ENCODE results near the gene HS3ST4. TPM values are rescaled to one million over a fixed set of nuclear protein-coding genes. Genes with fewer than 3 reads are reported as not detected.

The HS3ST4 gene
- total RNA-seq, 1 experiment from 2014 or later: not detected

DNA sequence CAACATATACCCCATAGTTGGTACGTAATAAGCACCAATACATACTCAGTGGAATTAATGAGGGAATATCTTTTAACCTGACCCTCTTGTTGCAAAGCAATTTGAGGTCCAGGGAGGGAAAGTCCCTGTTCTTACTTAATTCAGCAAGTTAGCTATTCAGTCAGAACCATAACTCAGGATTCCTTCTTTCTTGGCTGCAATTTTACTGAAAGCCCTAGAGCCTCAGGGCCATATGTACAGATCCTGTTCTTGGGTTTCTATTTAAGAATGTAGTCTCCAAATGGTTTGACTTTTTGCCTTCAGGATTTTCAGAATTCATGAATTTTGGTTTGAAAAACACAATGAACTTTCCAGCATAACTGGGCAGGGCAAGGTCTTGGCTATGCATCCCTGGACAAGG, 436.5 kb downstream of the HS3ST4 start:
- Mint-ChIP-seq H3K4me1 (ENCODE audit: insufficient read depth, unreplicated experiment) (no peaks in the 10 kb centered on the region), H3K4me3 (ENCODE audit: unreplicated experiment) (no peak overlapping the region), H3K9me3 (ENCODE audit: unreplicated experiment) (peaks cover 46% of the 10 kb centered on the region), H3K27me3 (ENCODE audit: insufficient read depth, unreplicated experiment) (no peaks in the 10 kb centered on the region), H3K27ac (ENCODE audit: low read depth, unreplicated experiment) (no peak overlapping the region), H3K36me3 (ENCODE audit: insufficient read depth, unreplicated experiment) (no peaks in the 10 kb centered on the region)
- TF ChIP-seq, protein P1, sequence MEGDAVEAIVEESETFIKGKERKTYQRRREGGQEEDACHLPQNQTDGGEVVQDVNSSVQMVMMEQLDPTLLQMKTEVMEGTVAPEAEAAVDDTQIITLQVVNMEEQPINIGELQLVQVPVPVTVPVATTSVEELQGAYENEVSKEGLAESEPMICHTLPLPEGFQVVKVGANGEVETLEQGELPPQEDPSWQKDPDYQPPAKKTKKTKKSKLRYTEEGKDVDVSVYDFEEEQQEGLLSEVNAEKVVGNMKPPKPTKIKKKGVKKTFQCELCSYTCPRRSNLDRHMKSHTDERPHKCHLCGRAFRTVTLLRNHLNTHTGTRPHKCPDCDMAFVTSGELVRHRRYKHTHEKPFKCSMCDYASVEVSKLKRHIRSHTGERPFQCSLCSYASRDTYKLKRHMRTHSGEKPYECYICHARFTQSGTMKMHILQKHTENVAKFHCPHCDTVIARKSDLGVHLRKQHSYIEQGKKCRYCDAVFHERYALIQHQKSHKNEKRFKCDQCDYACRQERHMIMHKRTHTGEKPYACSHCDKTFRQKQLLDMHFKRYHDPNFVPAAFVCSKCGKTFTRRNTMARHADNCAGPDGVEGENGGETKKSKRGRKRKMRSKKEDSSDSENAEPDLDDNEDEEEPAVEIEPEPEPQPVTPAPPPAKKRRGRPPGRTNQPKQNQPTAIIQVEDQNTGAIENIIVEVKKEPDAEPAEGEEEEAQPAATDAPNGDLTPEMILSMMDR (IDR thresholded peaks at IDR 0.05; ENCODE audit: unreplicated experiment): no peak
- intact Hi-C loops (cut with micrococcal nuclease): no loop called here
- BruUV-seq (replicated peaks): no TSS peak
- ChIA-PET POLR2A (no interaction called here), CTCF (no interaction called here)
- no peak for DNase-seq (ENCODE audit: unreplicated experiment)

DNA sequence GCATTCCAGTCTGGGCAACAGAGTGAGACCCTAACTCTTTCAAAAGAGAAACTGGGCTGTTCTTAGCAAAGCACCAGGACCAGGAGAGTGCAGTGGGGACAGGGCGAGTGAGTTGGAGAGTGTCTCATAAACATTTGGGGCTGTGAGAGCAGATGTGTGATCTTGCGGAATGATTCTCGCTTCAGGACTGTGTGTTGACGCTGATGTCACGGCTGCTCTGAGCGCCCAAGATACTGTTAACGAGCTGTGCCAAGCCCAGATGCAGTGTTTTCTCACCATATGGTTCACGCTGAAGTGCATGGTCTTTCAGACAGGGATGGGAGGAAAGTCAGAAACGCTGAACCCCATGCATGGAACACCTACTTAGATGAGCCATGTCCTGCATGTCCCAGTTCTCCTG, 438.2 kb downstream of the HS3ST4 start:
- no TSS peak for BruUV-seq (replicated peaks)
- intact Hi-C loops (cut with micrococcal nuclease): no loop called here
- Mint-ChIP-seq H3K27ac (ENCODE audit: low read depth, unreplicated experiment) (no peak overlapping the region), H3K36me3 (ENCODE audit: insufficient read depth, unreplicated experiment) (no peaks in the 10 kb centered on the region), H3K9me3 (ENCODE audit: unreplicated experiment) (peaks cover 41% of the 10 kb centered on the region), H3K4me3 (ENCODE audit: unreplicated experiment) (no peak overlapping the region), H3K4me1 (ENCODE audit: insufficient read depth, unreplicated experiment) (no peaks in the 10 kb centered on the region), H3K27me3 (ENCODE audit: insufficient read depth, unreplicated experiment) (no peaks in the 10 kb centered on the region)
- TF ChIP-seq, protein P1 (IDR thresholded peaks at IDR 0.05; ENCODE audit: unreplicated experiment): no peak
- DNase-seq (ENCODE audit: unreplicated experiment): no peak
- ChIA-PET CTCF (no interaction called here), POLR2A (no interaction called here)

DNA sequence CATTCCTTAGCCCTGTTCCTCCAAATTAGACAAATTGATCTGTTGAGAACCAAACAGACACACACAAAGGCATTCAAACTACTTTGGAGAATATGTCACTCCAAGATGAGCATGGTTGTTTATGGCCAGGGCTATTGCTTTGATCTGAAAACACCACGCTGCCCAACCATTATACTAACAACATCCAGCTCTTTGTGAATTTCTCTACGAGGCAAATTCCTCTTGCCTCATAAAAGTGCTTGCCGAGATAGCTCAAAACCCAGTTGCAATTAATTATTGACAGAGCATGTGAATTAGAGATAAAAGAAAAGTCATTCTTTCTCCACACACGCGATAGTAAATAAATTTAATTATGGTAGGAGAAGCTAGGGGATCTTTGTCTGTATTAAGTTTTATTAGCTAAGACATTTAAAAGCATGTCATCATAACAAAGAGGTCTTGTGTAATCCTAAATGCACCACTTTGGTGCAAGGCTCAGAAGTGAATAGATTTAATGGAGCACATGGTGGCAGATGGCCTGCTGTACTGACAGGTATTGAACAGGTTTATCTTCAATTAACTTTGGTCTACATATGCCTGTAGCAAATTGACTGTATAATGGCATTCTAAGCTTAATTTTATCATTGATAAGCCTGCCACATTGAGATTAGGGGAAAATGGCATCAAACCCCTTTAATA, 441.8 kb downstream of the HS3ST4 start:
- H3K4me1 Mint-ChIP-seq (ENCODE audit: insufficient read depth, unreplicated experiment): no peaks in the 10 kb centered on the region

DNA sequence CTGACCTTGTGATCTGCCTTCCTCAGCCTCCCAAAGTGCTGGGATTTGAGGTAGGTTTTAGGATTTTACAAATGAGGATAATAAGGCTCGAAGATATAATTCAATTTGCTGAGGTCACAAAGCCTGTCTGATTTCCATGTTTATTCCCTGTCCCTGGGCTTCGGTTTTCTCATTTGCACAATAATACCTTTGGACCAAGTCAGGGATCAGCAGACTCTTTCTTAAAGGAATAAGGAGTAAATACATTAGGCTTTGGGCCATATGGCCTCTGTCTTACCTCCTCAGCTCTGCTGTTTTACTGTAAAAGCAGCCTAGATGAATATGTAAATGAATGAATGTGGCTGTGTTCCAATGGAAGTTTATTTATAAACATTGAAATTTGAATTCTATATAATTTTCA, 442.8 kb downstream of the HS3ST4 start:
- Mint-ChIP-seq H3K27me3 (ENCODE audit: insufficient read depth, unreplicated experiment) (no peaks in the 10 kb centered on the region), H3K4me1 (ENCODE audit: insufficient read depth, unreplicated experiment) (no peaks in the 10 kb centered on the region), H3K9me3 (ENCODE audit: unreplicated experiment) (peaks cover 19% of the 10 kb centered on the region), H3K27ac (ENCODE audit: low read depth, unreplicated experiment) (no peak overlapping the region), H3K36me3 (ENCODE audit: insufficient read depth, unreplicated experiment) (no peaks in the 10 kb centered on the region), H3K4me3 (ENCODE audit: unreplicated experiment) (no peak overlapping the region)
- ChIA-PET POLR2A (no interaction called here), CTCF (no interaction called here)
- no TSS peak for BruUV-seq (replicated peaks)
- intact Hi-C loops (cut with micrococcal nuclease): no loop called here
- TF ChIP-seq, protein P1 (IDR thresholded peaks at IDR 0.05; ENCODE audit: unreplicated experiment): no peak
- no peak for DNase-seq (ENCODE audit: unreplicated experiment)

More for the DNA sequence above, 441.8 kb downstream of the HS3ST4 start:
- peaks cover 19% of the 10 kb centered on the region for H3K9me3 Mint-ChIP-seq (ENCODE audit: unreplicated experiment)
- TF ChIP-seq, protein P1 (IDR thresholded peaks at IDR 0.05; ENCODE audit: unreplicated experiment): no peak
- no peak overlapping the region for H3K4me3 Mint-ChIP-seq (ENCODE audit: unreplicated experiment)
- H3K27ac Mint-ChIP-seq (ENCODE audit: low read depth, unreplicated experiment): no peak overlapping the region
- DNase-seq (ENCODE audit: unreplicated experiment): no peak
- CTCF ChIA-PET: interaction anchor here (0.6 kb wide), 1 partner anchor 19 kb away, joined by 4 read pairs; no protein-coding TSS in a partner anchor
- BruUV-seq (replicated peaks): no TSS peak
- no peaks in the 10 kb centered on the region for H3K36me3 Mint-ChIP-seq (ENCODE audit: insufficient read depth, unreplicated experiment)
- H3K27me3 Mint-ChIP-seq (ENCODE audit: insufficient read depth, unreplicated experiment): no peaks in the 10 kb centered on the region
- POLR2A ChIA-PET: no interaction called here
- intact Hi-C loops (cut with micrococcal nuclease): no loop called here
